ENCODE data around the gene DENND1B.

GRCh38 chr1:197807216-197807615, 31.9 kb upstream of the DENND1B start:
- TF ChIP-seq POLR2A (IDR thresholded peaks at IDR 0.05) (no peak), CTCF (IDR thresholded peaks at IDR 0.05) (no peak)
